ENCODE results near the gene PTPRM.

Gene PTPRM

DNA sequence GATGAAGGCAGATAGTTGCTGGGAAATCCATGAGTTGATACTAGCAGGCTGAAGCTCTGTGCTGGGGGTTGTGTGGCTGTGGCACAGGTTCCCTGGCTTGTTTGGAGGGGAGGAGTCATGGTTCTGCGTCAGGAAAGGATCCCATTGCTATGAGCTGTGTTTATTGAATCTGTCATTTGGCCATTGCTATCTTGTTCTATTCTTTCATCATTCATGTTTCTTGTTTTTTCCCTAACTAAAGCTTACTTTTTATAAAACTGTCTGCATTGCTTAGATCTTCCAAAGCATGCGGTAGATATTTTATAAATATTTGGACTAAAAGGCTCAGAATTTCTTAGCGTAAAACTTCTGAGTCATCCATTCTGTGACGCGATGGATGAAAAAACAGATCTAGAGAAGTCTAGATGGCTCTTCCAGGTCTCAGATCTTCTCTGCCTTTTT lies 335.3 kb downstream of the PTPRM start:
- no peak for DNase-seq

- no peak for DNase-seq
Observed at GRCh38 chr18:7904529-7904928, 337.4 kb downstream of the PTPRM start.

GRCh38 chr18:7908681-7909299 lies 341.7 kb downstream of the PTPRM start:
- DNase-seq, result peak; percentile 63

DNA sequence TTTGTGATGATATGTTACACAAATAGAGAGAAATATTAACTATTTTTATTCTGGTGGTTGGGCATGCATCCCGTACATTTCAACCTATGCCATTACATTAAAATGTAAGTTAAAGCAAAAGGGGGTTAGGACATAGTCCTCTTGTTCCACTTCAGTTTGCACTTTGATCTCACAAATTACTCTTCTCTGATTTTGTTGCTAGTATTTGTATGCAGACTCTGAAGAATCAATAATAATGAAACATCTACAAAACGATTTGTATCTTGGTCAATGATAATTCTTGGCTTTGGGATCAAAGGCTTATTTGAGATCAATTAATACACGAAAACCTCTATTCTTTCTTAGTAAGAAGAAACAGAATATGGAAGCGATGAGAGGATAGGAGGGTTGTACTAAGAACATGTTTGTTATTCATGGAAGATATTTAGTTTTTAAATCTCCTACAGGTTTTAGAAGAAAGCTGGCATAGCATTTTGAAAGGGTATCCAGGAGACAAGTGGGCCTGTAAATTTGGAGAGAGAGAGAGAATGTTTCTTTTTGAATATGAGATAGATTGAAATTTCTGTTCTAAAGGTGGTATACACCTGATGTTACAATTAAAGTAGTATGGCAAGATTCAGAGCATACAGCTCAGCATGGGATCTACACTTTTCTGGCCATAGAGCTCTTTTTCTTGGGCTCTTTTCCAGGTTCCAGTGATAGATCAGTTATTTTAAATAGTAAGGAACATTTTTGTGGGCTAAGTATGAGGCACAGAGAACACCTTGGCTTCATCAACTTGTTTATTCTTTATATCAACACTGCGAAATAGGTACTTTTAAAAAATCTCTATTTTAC lies 347.9 kb downstream of the PTPRM start:
- no peak for DNase-seq

DNA sequence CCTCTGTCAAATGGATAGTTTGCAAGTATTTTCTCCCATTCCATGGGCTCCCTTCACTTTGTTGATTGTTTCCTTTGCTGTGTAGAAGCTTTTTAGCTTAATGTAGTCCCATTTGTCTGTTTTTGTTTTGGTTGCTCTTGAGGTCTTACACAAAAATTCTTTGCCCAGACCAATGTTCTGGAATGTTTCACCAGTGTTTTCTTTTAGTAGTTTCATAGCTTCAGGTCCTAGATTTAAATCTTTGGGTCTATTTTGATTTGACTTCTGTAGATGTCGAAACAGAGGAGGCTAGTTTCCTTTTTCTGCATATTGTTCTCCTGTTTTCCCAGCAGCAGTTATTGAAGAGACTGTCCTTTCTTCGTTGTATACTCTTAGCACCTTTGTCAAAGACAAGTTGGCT lies 351.6 kb downstream of the PTPRM start:
- no peak for DNase-seq

GRCh38 chr18:7919565-7919964 lies 352.4 kb downstream of the PTPRM start:
- no peak for DNase-seq

GRCh38 chr18:7921938-7922587 lies 354.9 kb downstream of the PTPRM start:
- no peak for DNase-seq

DNA sequence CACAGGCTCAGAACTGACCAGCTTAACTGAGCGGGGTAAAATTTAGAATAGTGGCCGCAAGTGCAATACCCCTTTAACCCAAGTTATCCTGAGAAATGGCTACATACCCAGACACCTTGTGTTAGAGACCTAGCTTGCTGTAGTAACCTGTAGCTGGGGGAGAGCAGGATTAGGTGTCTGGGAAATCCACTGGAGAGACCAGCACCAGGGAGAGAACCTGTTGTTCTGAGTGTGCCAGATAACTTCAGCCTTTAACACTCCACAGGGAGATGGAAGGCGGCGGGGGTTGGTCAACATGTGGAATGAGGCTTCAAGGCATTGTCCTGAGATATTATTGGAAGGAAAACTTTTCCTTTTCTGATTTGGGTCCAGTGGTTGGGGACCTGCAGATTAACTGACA lies 356.0 kb downstream of the PTPRM start:
- DNase-seq, result no peak

GRCh38 chr18:7924616-7925015 lies 357.5 kb downstream of the PTPRM start:
- no peak for DNase-seq

GRCh38 chr18:7926526-7926925 lies 359.4 kb downstream of the PTPRM start:
- DNase-seq, result no peak

DNA sequence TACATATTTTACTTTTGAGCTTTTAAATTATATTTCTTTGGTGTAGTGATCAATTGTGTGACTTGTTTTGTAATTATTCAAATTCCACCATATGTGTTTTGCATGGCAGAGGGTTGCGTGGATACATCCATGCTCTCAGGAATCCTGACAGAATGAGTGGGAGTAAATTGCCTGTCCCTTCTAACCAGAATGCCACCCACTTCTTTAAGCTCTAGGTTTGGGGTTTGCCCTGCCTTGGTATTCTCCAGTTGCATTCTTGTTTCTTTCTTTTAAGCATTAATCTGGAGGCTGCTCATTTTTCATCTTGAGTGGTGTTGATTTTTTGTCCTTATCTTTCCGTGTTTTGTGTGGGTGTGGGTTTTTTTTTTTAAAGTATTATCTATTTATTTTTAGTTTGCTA lies 360.0 kb downstream of the PTPRM start:
- DNase-seq, result no peak

- DNase-seq, result no peak
Observed at GRCh38 chr18:7931763-7932162, 364.6 kb downstream of the PTPRM start.

- DNase-seq, result no peak
Observed at GRCh38 chr18:7937268-7937667, 370.2 kb downstream of the PTPRM start.

GRCh38 chr18:7939521-7939920 lies 372.4 kb downstream of the PTPRM start:
- no peak for DNase-seq

- DNase-seq, result no peak
Observed at GRCh38 chr18:7940379-7940778, 373.3 kb downstream of the PTPRM start.

- peak; percentile 30 for DNase-seq
Observed at GRCh38 chr18:7940971-7941370, 373.9 kb downstream of the PTPRM start.

DNA sequence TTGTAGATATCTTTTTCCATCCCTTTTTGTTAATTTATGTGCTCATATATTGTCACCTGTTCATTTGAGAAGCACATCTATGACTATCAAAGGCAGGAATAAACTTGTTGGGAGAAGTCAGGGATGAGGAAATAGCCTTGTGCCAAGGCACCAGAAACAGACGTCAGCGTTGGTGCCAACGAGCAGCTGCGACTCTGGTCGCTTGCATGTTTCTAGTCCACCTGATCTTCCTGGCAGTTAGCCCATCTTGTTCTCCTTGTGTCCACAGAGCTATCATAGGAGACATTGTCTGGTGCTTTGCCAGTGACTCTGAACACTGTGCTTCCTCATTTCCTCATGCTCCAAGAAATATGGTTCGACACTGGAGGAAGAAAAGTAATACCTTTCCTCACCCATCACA lies 374.4 kb downstream of the PTPRM start:
- DNase-seq, result peak; percentile 87

DNA sequence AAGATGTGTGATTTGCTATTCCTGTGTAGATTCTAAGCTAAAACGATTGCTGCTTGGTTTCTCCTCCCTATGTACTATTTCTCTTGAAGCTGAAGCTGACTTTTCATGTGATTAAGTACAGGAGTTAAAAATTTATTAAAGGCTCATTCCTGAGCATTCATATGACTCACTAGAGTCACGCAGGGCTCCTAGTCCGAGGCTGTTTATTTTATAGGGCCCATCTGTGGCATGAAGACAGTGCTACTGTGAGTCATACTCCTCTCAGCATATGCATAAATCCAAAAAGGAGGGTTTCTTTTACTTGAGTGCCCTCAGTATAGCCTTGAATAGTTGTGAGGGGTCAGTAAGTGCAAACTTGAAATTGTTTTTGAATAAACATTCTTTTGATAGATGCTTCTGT lies 378.8 kb downstream of the PTPRM start:
- no peak for DNase-seq

GRCh38 chr18:7946734-7947377 lies 379.7 kb downstream of the PTPRM start:
- DNase-seq, result no peak

DNA sequence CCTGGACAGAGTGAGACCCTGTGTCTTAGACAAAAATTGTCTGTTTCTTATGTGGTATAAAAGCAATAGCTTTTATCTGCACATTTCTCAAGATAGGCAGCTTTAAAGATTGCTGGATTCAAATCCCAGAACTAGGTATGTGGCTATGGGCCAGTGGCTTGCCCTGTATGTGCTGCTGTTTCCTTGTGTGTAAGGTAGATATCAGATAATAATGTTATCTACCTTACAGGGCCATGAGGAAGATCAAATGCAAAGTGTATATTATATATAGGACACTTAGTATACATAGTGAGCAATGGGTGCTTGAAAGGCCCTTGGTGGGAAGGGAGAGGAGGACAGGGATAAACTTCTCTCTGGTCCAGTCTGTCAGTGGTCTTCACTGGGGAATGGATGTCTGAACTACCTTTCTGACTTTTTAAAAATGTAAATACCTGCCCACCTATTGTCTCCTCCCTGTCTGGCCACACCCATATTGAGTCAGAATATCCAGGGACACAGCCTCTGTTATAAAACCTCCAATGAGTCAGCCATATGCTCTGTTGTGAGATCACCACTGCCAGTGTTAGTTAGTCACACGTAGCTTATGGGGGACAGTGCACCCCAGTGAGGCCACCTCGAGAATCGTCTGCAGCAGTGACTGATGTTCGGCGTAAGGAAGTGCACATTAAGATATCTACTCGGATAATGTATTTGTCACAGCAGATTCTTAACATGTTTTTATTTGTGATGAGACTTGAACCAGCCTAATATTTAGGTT lies 383.4 kb downstream of the PTPRM start:
- DNase-seq, result no peak

GRCh38 chr18:7953095-7953958 lies 386.2 kb downstream of the PTPRM start:
- no peak for DNase-seq

GRCh38 chr18:7954238-7954637 lies 387.1 kb downstream of the PTPRM start:
- no peak for DNase-seq

Measured in NCI-H1105 (cell line).